ENCODE results near the gene HNF1A. TPM values are rescaled to one million over a fixed set of nuclear protein-coding genes. Genes with fewer than 3 reads are reported as not detected.

HNF1A gene
- total and polyA plus RNA-seq, 2 donors (not counting 3 experiments of a cell fraction or from before 2014, with no cell fraction given), result not detected

DNA sequence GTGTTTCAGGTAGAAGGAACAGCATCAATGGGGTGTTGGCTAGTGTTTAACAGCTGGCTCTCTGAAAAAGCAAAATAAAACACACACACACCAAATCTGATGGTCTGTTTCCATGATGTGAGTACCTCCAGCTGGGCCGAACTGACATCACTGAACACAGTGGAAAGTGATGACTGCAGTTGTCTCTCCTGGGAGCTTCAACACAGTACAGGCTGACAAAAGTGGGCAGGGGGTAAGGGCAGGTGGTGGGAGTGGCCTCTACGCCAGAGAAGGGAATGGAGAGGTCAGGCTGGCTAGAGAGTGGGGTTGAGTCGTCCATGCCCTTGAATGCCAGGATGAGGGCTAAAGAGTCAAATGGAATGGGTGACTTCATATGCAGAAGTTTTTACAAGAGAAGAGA lies 8.0 kb upstream of the HNF1A start:
- H3K27ac ChIP-seq (ENCODE audit: insufficient read depth, low read depth, low read length), result no peak overlapping the region
- CTCF ChIA-PET, result interaction anchor here (1.3 to 4.0 kb wide), 2 partner anchors 321 to 388 kb away, joined by 3 to 99 read pairs; partner anchors contain the start of gene POP5
- H3K79me2 ChIP-seq (ENCODE audit: control insufficient read depth, insufficient read depth, low read length), result no peaks in the 10 kb centered on the region
- no peak overlapping the region for H3K9ac ChIP-seq (replicated peaks; ENCODE audit: extremely low read depth, insufficient read depth, low read length)
- dilution Hi-C loops (cut with MboI; ENCODE audit: extremely low pct_ligation_motif_present, low sequenced_read_pairs), result no loop called here
- no peaks in the 10 kb centered on the region for H3K9me3 ChIP-seq (replicated peaks; ENCODE audit: control insufficient read depth, insufficient read depth, low read length)
- DNase-seq (ENCODE audit: low read depth, low spot score), result no peak
- FAIRE-seq, result no peak
- intact Hi-C loops (cut with micrococcal nuclease), result loop anchor here (5.0 kb wide), 1 partner anchor 243 kb away; the partner anchor contains the start of gene ACADS
- no peaks in the 10 kb centered on the region for H3K36me3 ChIP-seq (ENCODE audit: control insufficient read depth in 2 of 2, extremely low read depth in 1 of 2, insufficient read depth in 2 of 2, low read length in 2 of 2)
- no peaks in the 10 kb centered on the region for H3K9me1 ChIP-seq (replicated peaks; ENCODE audit: control insufficient read depth, extremely low read depth, insufficient read depth, low read length)
- BruUV-seq (replicated peaks), result no TSS peak
- no peak overlapping the region for H3K4me3 ChIP-seq (replicated peaks in 1 of 3; ENCODE audit: insufficient read depth in 1 of 3, low read depth in 1 of 3, low read length in 3 of 3)
- no peak overlapping the region for H3K4me2 ChIP-seq (ENCODE audit: insufficient read depth, low read length)
- no peaks in the 10 kb centered on the region for H3K27me3 ChIP-seq (ENCODE audit: control insufficient read depth in 2 of 2, insufficient read depth in 2 of 2, low read length in 2 of 2)
- POLR2A ChIA-PET, result no interaction called here
- H2AFZ ChIP-seq (ENCODE audit: low read depth, low read length), result no peak overlapping the region
- no peaks in the 10 kb centered on the region for H4K20me1 ChIP-seq (replicated peaks; ENCODE audit: control insufficient read depth, extremely low read depth, insufficient read depth, low read length)
- TF ChIP-seq POLR2AphosphoS5 (IDR thresholded peaks at IDR 0.05; ENCODE audit: insufficient read depth, low read depth, low read length), result no peak
- TF ChIP-seq POLR2A (IDR thresholded peaks at IDR 0.05; ENCODE audit: low read depth, low read length), result no peak
- TF ChIP-seq, protein P1, sequence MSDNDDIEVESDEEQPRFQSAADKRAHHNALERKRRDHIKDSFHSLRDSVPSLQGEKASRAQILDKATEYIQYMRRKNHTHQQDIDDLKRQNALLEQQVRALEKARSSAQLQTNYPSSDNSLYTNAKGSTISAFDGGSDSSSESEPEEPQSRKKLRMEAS (IDR thresholded peaks at IDR 0.05; ENCODE audit: insufficient read depth, insufficient read length), result no peak
- no peak for TF ChIP-seq FOS (IDR thresholded peaks at IDR 0.05; ENCODE audit: borderline replicate concordance, insufficient read depth, low read length)
- no peak for TF ChIP-seq GATA2 (IDR thresholded peaks at IDR 0.05; ENCODE audit: insufficient read depth, insufficient read length, low read depth, low read length)
- TF ChIP-seq MYC (IDR thresholded peaks at IDR 0.05; ENCODE audit: low read depth, low read length), result no peak
- TF ChIP-seq JUN (IDR thresholded peaks at IDR 0.05; ENCODE audit: borderline replicate concordance, insufficient read depth, insufficient read length, low read depth), result no peak
- TF ChIP-seq, protein P2, sequence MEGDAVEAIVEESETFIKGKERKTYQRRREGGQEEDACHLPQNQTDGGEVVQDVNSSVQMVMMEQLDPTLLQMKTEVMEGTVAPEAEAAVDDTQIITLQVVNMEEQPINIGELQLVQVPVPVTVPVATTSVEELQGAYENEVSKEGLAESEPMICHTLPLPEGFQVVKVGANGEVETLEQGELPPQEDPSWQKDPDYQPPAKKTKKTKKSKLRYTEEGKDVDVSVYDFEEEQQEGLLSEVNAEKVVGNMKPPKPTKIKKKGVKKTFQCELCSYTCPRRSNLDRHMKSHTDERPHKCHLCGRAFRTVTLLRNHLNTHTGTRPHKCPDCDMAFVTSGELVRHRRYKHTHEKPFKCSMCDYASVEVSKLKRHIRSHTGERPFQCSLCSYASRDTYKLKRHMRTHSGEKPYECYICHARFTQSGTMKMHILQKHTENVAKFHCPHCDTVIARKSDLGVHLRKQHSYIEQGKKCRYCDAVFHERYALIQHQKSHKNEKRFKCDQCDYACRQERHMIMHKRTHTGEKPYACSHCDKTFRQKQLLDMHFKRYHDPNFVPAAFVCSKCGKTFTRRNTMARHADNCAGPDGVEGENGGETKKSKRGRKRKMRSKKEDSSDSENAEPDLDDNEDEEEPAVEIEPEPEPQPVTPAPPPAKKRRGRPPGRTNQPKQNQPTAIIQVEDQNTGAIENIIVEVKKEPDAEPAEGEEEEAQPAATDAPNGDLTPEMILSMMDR (IDR thresholded peaks at IDR 0.05; ENCODE audit: extremely low read depth in 1 of 2, insufficient read depth in 1 of 2, low read depth in 1 of 2, low read length in 2 of 2), result no peak
- no peak for TF ChIP-seq EZH2 (IDR thresholded peaks at IDR 0.05; ENCODE audit: borderline replicate concordance, low read depth, low read length, severe bottlenecking)
- H3K4me1 ChIP-seq (ENCODE audit: control insufficient read depth, extremely low read depth, insufficient read depth, low read length), result no peaks in the 10 kb centered on the region

All from endothelial cell of umbilical vein (primary cell).